ENCODE results near the gene RHOD.

- no peak for TF ChIP-seq EZH2phosphoT487 (conservative IDR thresholded peaks at IDR 0.05; ENCODE audit: low read length)
- TF ChIP-seq, protein P1, sequence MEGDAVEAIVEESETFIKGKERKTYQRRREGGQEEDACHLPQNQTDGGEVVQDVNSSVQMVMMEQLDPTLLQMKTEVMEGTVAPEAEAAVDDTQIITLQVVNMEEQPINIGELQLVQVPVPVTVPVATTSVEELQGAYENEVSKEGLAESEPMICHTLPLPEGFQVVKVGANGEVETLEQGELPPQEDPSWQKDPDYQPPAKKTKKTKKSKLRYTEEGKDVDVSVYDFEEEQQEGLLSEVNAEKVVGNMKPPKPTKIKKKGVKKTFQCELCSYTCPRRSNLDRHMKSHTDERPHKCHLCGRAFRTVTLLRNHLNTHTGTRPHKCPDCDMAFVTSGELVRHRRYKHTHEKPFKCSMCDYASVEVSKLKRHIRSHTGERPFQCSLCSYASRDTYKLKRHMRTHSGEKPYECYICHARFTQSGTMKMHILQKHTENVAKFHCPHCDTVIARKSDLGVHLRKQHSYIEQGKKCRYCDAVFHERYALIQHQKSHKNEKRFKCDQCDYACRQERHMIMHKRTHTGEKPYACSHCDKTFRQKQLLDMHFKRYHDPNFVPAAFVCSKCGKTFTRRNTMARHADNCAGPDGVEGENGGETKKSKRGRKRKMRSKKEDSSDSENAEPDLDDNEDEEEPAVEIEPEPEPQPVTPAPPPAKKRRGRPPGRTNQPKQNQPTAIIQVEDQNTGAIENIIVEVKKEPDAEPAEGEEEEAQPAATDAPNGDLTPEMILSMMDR (IDR thresholded peaks at IDR 0.05; ENCODE audit: insufficient read depth, low read length, poor library complexity, severe bottlenecking), result no peak
Observed at GRCh38 chr11:67083786-67084366, 27.2 kb downstream of the RHOD start.

All from SU-DHL-6 (cell line).